Psoas muscle (tissue), 8 donors: ENCODE data around the gene TIGIT. TPM values are rescaled to one million over a fixed set of nuclear protein-coding genes. Genes with fewer than 3 reads are reported as not detected.

Experiments used
- ATAC-seq, 4 donors: fragments of 200-7000 bp; cut with Tn5 transposase; one replicate each; pipeline ENCODE4 v1.9.1; 2020; ENCODE audit warnings: moderate library complexity in 3 of 4, mild to moderate bottlenecking in 2 of 4
- DNase-seq, 2 donors: peaks; one replicate each; pipeline ENCODE4 v3.0.0-alpha.2; 2020
- H3K27ac ChIP-seq: fragments of 200-600 bp; one replicate; pipeline ENCODE4 v1.8.0; 2022
- H3K27me3 ChIP-seq, 3 donors: fragments of 200-600 bp in 1 of 3; one replicate each; pipeline versions ENCODE4 v1.6.1 to v1.8.0; 2013 to 2022; ENCODE audit warnings: low read length in 2 of 3, mild to moderate bottlenecking in 2 of 3, moderate library complexity in 1 of 3; ENCODE audit not compliant: insufficient read depth in 3 of 3
- H3K36me3 ChIP-seq, 2 donors: fragments of 200-600 bp in 1 of 2; one replicate each; pipeline versions ENCODE4 v1.6.1 to v1.8.0; 2013 to 2022; ENCODE audit warnings: low read depth in 1 of 2, mild to moderate bottlenecking in 1 of 2, moderate library complexity in 1 of 2; ENCODE audit not compliant: insufficient read depth in 1 of 2
- H3K4me1 ChIP-seq: fragments of 200-600 bp; one replicate; pipeline ENCODE4 v1.8.0; 2022
- H3K4me3 ChIP-seq: fragments of 200-600 bp; one replicate; pipeline ENCODE4 v1.8.0; 2022; ENCODE audit warnings: mild to moderate bottlenecking
- H3K9me3 ChIP-seq: fragments of 200-600 bp; one replicate; pipeline ENCODE4 v1.8.0; 2022
- WGBS, 3 donors: extraction: QIAGEN DNeasy Blood & Tissue Kit; methylation state at CpG; one replicate each; pipeline versions ENCODE4 v1.1.6 to v1.1.7; 2013; 5-methylcytosine and 5-hydroxymethylcytosine counted together
- intact Hi-C, 2 donors: fragments of 100-400 bp; cut with DNase I; formaldehyde crosslinking; loops; one replicate each; pipeline versions ENCODE4 v1.11.0 to v1.14.2; 2022
- polyA plus RNA-seq, 3 donors: library from polyadenylated mRNA; stranded (reverse); fragments of 200-250 nt; gene quantifications; one replicate each; pipeline ENCODE4 v1.2.3, GENCODE V29; 2013
- total RNA-seq, 4 donors: library from RNA; stranded (reverse); fragmentation: NEBNext Ultra II Directional in 2 of 4; extraction: Animal tissue kit (Norgen Biotek cat#: 25700) in 2 of 4; gene quantifications; one replicate each; pipeline versions ENCODE4 v1.2.1 to v1.2.4, GENCODE V29; 2021 to 2023
- TF ChIP-seq, protein P1 (sequence below): fragments of 200-600 bp; IDR thresholded peaks from one replicate; pipeline ENCODE4 v1.8.0; 2022; ENCODE audit warnings: antibody characterized with exemption
- donor health status: healthy with polysubstance abuse.
- donor health status: DM: no; HTN: no; CAD: no; lungs with moderate emphysema.
- donor health status: Bipolar disorder and iron deficiency.
- donor health status: healthy.
- donor health status: DM: yes; HTN: yes; CAD: no.
- donor health status: DM: no; HTN: no; CAD: no.
- donor health status: DM: no; HTN: no; CAD: no.
- donor health status: DM: yes; HTN: yes; CAD: no.

TIGIT gene
- total and polyA plus RNA-seq, 7 donors: 0.03 to 0.46 (median 0.07) TPM; not detected in 2

GRCh38 chr3:114295946-114296345 is 2.1 kb downstream of the TIGIT start:
- WGBS, 3 donors: 87 to 91% (median 90%) methylated on average over 2 of the region's 2 CpGs
- intact Hi-C loops: no loop called here
- Histone ChIP-seq H3K4me1 (no peaks in the 10 kb centered on the region), H3K9me3 (no peaks in the 10 kb centered on the region), H3K36me3 (no peaks in the 10 kb centered on the region), H3K4me3 (no peak overlapping the region), H3K27me3 (no peaks in the 10 kb centered on the region), H3K27ac (no peak overlapping the region)
- ATAC-seq (no peak), DNase-seq (no peak)
- TF ChIP-seq, protein P1, sequence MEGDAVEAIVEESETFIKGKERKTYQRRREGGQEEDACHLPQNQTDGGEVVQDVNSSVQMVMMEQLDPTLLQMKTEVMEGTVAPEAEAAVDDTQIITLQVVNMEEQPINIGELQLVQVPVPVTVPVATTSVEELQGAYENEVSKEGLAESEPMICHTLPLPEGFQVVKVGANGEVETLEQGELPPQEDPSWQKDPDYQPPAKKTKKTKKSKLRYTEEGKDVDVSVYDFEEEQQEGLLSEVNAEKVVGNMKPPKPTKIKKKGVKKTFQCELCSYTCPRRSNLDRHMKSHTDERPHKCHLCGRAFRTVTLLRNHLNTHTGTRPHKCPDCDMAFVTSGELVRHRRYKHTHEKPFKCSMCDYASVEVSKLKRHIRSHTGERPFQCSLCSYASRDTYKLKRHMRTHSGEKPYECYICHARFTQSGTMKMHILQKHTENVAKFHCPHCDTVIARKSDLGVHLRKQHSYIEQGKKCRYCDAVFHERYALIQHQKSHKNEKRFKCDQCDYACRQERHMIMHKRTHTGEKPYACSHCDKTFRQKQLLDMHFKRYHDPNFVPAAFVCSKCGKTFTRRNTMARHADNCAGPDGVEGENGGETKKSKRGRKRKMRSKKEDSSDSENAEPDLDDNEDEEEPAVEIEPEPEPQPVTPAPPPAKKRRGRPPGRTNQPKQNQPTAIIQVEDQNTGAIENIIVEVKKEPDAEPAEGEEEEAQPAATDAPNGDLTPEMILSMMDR: no peak

GRCh38 chr3:114299421-114299820 is 5.6 kb downstream of the TIGIT start:
- 65 to 78% (median 68%) methylated on average over 13 of the region's 13 CpGs for WGBS, 3 donors
- H3K36me3 ChIP-seq: no peaks in the 10 kb centered on the region
- H3K9me3 ChIP-seq: no peaks in the 10 kb centered on the region
- TF ChIP-seq, protein P1: no peak
- no peak overlapping the region for H3K4me3 ChIP-seq
- H3K27ac ChIP-seq: no peak overlapping the region
- ATAC-seq (peak in 1 of 4 donors; percentile 40), DNase-seq (no peak)
- H3K27me3 ChIP-seq: no peaks in the 10 kb centered on the region
- no peaks in the 10 kb centered on the region for H3K4me1 ChIP-seq
- intact Hi-C loops: no loop called here

DNA sequence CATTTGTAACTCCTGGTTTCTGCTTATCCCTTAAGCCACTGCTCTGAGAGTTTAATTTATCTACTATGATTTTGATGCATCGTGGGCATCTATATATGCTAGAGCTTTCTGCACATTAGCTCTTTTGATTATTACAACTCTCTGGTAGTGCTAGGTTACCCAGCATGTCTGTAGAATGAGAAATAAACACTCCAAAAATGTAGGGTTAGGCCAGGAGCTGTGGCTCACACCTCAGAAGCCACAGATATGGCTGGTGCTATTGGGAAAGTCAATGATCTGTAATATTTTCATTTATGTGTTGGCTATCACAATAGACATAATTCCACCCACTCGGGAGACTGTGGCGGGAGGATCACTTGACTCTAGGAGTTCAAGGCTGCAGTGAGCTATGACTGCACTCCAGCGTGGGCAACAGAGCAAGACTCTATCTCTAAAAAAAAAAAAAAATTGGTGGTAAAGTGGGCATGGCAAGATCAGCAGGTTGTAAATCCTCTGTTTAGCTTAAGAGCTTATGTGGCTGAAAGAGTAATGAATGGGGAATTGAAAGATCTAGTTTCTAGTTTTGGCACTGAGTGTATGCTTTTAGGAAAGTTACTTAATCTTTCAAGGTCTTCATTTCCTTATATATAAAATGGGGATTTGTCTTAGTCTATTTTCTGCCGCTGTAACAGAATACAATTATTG is 6.3 kb downstream of the TIGIT start:
- H3K4me1 ChIP-seq: no peaks in the 10 kb centered on the region
- intact Hi-C loops: no loop called here
- TF ChIP-seq, protein P1: no peak
- no peaks in the 10 kb centered on the region for H3K9me3 ChIP-seq
- WGBS, 3 donors: 87 to 90% (median 88%) methylated on average over 5 of the region's 5 CpGs
- H3K4me3 ChIP-seq: no peak overlapping the region
- H3K27ac ChIP-seq: no peak overlapping the region
- H3K27me3 ChIP-seq: no peaks in the 10 kb centered on the region
- H3K36me3 ChIP-seq: no peaks in the 10 kb centered on the region
- ATAC-seq: no peak
- DNase-seq: no peak

GRCh38 chr3:114307222-114307830 is 13.5 kb downstream of the TIGIT start:
- ATAC-seq (no peak), DNase-seq (no peak)
- Histone ChIP-seq H3K4me3 (no peak overlapping the region), H3K27me3 (no peaks in the 10 kb centered on the region), H3K27ac (no peak overlapping the region), H3K36me3 (no peaks in the 10 kb centered on the region), H3K9me3 (no peaks in the 10 kb centered on the region), H3K4me1 (no peaks in the 10 kb centered on the region)
- TF ChIP-seq, protein P1: no peak
- 81 to 86% (median 84%) methylated on average over 8 of the region's 8 CpGs for WGBS, 3 donors
- intact Hi-C loops: no loop called here
